ENCODE results near the gene MYCT1.

DNA sequence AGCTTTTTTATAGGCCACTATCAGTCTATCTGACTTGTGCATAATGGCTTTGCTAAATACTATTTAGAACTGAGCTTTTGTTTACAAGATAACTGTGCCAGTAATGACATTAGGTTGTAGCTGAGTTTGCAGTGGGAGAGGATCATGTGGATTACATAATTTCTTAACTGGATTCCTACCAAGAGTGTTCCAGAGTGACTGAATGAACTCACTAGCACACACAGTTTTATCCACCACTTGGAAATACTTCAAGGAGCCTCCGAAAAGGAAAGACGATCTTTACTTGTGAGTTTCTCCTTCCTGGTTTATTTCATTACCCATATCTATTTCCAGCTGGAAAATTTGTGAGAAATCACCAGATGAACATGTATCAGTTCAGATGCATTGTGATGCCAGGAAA lies 49.6 kb upstream of the MYCT1 start:
- TF ChIP-seq, protein P1, sequence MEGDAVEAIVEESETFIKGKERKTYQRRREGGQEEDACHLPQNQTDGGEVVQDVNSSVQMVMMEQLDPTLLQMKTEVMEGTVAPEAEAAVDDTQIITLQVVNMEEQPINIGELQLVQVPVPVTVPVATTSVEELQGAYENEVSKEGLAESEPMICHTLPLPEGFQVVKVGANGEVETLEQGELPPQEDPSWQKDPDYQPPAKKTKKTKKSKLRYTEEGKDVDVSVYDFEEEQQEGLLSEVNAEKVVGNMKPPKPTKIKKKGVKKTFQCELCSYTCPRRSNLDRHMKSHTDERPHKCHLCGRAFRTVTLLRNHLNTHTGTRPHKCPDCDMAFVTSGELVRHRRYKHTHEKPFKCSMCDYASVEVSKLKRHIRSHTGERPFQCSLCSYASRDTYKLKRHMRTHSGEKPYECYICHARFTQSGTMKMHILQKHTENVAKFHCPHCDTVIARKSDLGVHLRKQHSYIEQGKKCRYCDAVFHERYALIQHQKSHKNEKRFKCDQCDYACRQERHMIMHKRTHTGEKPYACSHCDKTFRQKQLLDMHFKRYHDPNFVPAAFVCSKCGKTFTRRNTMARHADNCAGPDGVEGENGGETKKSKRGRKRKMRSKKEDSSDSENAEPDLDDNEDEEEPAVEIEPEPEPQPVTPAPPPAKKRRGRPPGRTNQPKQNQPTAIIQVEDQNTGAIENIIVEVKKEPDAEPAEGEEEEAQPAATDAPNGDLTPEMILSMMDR (IDR thresholded peaks at IDR 0.05): no peak
- TF ChIP-seq EZH2 (IDR thresholded peaks at IDR 0.05; ENCODE audit: borderline replicate concordance, insufficient read depth, low read depth, low read length, poor library complexity, severe bottlenecking): no peak
